Keratinocyte (primary cell): ENCODE data around the gene DEPDC7.

Experiments used
- EZH2 ChIP-seq: IDR thresholded peaks from one replicate; pipeline ENCODE4 v1.6.1; 2012; ENCODE audit warnings: inconsistent platforms, mild to moderate bottlenecking, low read length, moderate library complexity
- TF ChIP-seq, protein P1 (sequence below), 3 experiments: IDR thresholded peaks in 1 of 3; conservative IDR thresholded peaks in 1 of 3; optimal IDR thresholded peaks in 1 of 3; 2 replicates in 2 of 3; 3 replicates in 1 of 3; pipeline versions ENCODE3 to v1.5.1; 2011; ENCODE audit warnings: low read length in 3 of 3, mild to moderate bottlenecking in 3 of 3, moderate library complexity in 2 of 3, control low read depth in 1 of 3, inconsistent platforms in 1 of 3; ENCODE audit not compliant: insufficient read depth in 2 of 3; ENCODE audit errors: extremely low read depth in 1 of 3

GRCh38 chr11:33006010-33006409 is 9.7 kb upstream of the DEPDC7 start:
- TF ChIP-seq, protein P1, sequence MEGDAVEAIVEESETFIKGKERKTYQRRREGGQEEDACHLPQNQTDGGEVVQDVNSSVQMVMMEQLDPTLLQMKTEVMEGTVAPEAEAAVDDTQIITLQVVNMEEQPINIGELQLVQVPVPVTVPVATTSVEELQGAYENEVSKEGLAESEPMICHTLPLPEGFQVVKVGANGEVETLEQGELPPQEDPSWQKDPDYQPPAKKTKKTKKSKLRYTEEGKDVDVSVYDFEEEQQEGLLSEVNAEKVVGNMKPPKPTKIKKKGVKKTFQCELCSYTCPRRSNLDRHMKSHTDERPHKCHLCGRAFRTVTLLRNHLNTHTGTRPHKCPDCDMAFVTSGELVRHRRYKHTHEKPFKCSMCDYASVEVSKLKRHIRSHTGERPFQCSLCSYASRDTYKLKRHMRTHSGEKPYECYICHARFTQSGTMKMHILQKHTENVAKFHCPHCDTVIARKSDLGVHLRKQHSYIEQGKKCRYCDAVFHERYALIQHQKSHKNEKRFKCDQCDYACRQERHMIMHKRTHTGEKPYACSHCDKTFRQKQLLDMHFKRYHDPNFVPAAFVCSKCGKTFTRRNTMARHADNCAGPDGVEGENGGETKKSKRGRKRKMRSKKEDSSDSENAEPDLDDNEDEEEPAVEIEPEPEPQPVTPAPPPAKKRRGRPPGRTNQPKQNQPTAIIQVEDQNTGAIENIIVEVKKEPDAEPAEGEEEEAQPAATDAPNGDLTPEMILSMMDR (optimal IDR thresholded peaks at IDR 0.05 in 1 of 3, IDR thresholded peaks at IDR 0.05 in 1 of 3, conservative IDR thresholded peaks at IDR 0.05 in 1 of 3; ENCODE audit: extremely low read depth in 1 of 3, insufficient read depth in 2 of 3, low read length in 3 of 3) = no peak
- no peak for TF ChIP-seq EZH2
